COLO668 (cell line): Measurements from ENCODE around the gene P2RY2.

Experiments used
- DNase-seq: peaks from one replicate; lab custom pipeline; 2025; ENCODE audit not compliant: unreplicated experiment; lab: John Stamatoyannopoulos, UW

P2RY2 gene

GRCh38 chr11:73204711-73205121 lies 13.4 kb upstream of the P2RY2 start:
- DNase-seq, result no peak

GRCh38 chr11:73205661-73206343 lies 12.3 kb upstream of the P2RY2 start:
- no peak for DNase-seq

GRCh38 chr11:73206801-73207200 lies 11.3 kb upstream of the P2RY2 start:
- no peak for DNase-seq

- DNase-seq, result no peak
These were observed 8.2 kb upstream of the P2RY2 start for GRCh38 chr11:73209892-73210291.

- no peak for DNase-seq
These were observed 7.0 kb upstream of the P2RY2 start for GRCh38 chr11:73210916-73211667.

- DNase-seq, result no peak
These were observed 4.6 kb upstream of the P2RY2 start for GRCh38 chr11:73213196-73214143.

GRCh38 chr11:73215191-73216134 lies 2.6 kb upstream of the P2RY2 start:
- no peak for DNase-seq

GRCh38 chr11:73216465-73216864 lies 1.6 kb upstream of the P2RY2 start:
- DNase-seq, result no peak

- no peak for DNase-seq
These were observed 811 bp upstream of the P2RY2 start for GRCh38 chr11:73217131-73217809.

GRCh38 chr11:73217810-73218105 lies 323 bp upstream of the P2RY2 start:
- no peak for DNase-seq

- DNase-seq, result no peak
These were observed 742 bp downstream of the P2RY2 start for GRCh38 chr11:73218830-73219215.

GRCh38 chr11:73219396-73220285 lies 1.6 kb downstream of the P2RY2 start:
- DNase-seq, result no peak

- no peak for DNase-seq
These were observed 3.4 kb downstream of the P2RY2 start for GRCh38 chr11:73221451-73221850.

- DNase-seq, result no peak
These were observed 3.9 kb downstream of the P2RY2 start for GRCh38 chr11:73221996-73222395.

GRCh38 chr11:73223998-73224730 lies 6.1 kb downstream of the P2RY2 start:
- DNase-seq, result no peak

- no peak for DNase-seq
These were observed 7.1 kb downstream of the P2RY2 start for GRCh38 chr11:73225001-73225686.

- no peak for DNase-seq
These were observed 7.8 kb downstream of the P2RY2 start for GRCh38 chr11:73225851-73226250.
